GM23338 (cell line): Measurements from ENCODE around the gene OXER1. TPM values are rescaled to one million over a fixed set of nuclear protein-coding genes. Genes with fewer than 3 reads are reported as not detected.

Experiments used
- ATAC-seq: fragments of 200-7000 bp; cut with Tn5 transposase; 3 replicates; pipeline ENCODE4 v1.9.1; 2020
- DNase-seq: peaks from one replicate; pipeline ENCODE4 v3.0.0-alpha.2; 2015; ENCODE audit warnings: low spot score
- H2AFZ ChIP-seq: fragments of 200-600 bp; sonication (generic); 2 replicates; pipeline ENCODE4 v1.8.0; 2016; ENCODE audit warnings: antibody characterized with exemption, mild to moderate bottlenecking, moderate library complexity
- H3F3A ChIP-seq: fragments of 200-600 bp; sonication (generic); replicated peaks from 2 replicates; pipeline ENCODE4 v1.8.0; 2017; ENCODE audit warnings: antibody characterized with exemption, mixed run types, low read depth
- H3K27ac ChIP-seq: fragments of 200-600 bp; sonication (generic); 2 replicates; pipeline ENCODE4 v1.6.1; 2016; ENCODE audit warnings: low read depth
- H3K27me3 ChIP-seq: fragments of 200-600 bp; sonication (generic); 2 replicates; pipeline ENCODE4 v1.8.0; 2016; ENCODE audit warnings: mild to moderate bottlenecking, mixed run types, moderate library complexity; ENCODE audit not compliant: insufficient read depth
- H3K36me3 ChIP-seq: fragments of 200-600 bp; sonication (generic); 2 replicates; pipeline ENCODE4 v1.8.0; 2016; ENCODE audit warnings: mild to moderate bottlenecking; ENCODE audit not compliant: insufficient read depth
- H3K4me1 ChIP-seq: fragments of 200-600 bp; sonication (generic); 2 replicates; pipeline ENCODE4 v1.8.0; 2016; ENCODE audit warnings: mild to moderate bottlenecking, moderate library complexity; ENCODE audit not compliant: insufficient read depth
- H3K4me2 ChIP-seq: fragments of 200-600 bp; sonication (generic); 2 replicates; pipeline ENCODE4 v1.7.1; 2017; ENCODE audit warnings: mixed run types
- H3K4me3 ChIP-seq: fragments of 200-600 bp; sonication (generic); 2 replicates; pipeline ENCODE4 v1.6.1; 2016; ENCODE audit warnings: mixed run types
- H3K79me2 ChIP-seq: fragments of 200-600 bp; sonication (generic); replicated peaks from 2 replicates; pipeline ENCODE4 v1.8.0; 2017; ENCODE audit warnings: mild to moderate bottlenecking; ENCODE audit not compliant: insufficient read depth
- H3K9me2 ChIP-seq: fragments of 200-600 bp; sonication (generic); 2 replicates; pipeline ENCODE4 v1.8.0; 2017; ENCODE audit not compliant: insufficient read depth
- H4K20me1 ChIP-seq: fragments of 200-600 bp; sonication (generic); replicated peaks from 2 replicates; pipeline ENCODE4 v1.8.0; 2017; ENCODE audit warnings: mild to moderate bottlenecking; ENCODE audit not compliant: insufficient read depth
- H3K27ac Mint-ChIP-seq: 2 replicates; pipeline ENCODE4 v1.8.0; 2020; ENCODE audit warnings: inconsistent platforms, mild to moderate bottlenecking, moderate library complexity, mixed read lengths
- H3K27me3 Mint-ChIP-seq: 3 replicates; pipeline ENCODE4 v1.8.0; 2022; ENCODE audit warnings: low read depth, mild to moderate bottlenecking, moderate library complexity, mixed read lengths, inconsistent platforms; ENCODE audit not compliant: insufficient read depth, poor library complexity
- H3K36me3 Mint-ChIP-seq: 3 replicates; pipeline ENCODE4 v1.8.0; 2021; ENCODE audit warnings: low read depth, mild to moderate bottlenecking, inconsistent platforms, moderate library complexity, mixed read lengths
- H3K4me1 Mint-ChIP-seq: 3 replicates; pipeline ENCODE4 v1.8.0; 2020; ENCODE audit warnings: mild to moderate bottlenecking, inconsistent platforms, mixed read lengths
- H3K4me3 Mint-ChIP-seq: 3 replicates; pipeline ENCODE4 v1.8.0; 2021; ENCODE audit warnings: moderate library complexity, mild to moderate bottlenecking, inconsistent platforms, mixed read lengths
- H3K9me3 Mint-ChIP-seq: 3 replicates; pipeline ENCODE4 v1.8.0; 2020; ENCODE audit warnings: moderate library complexity, mild to moderate bottlenecking, inconsistent platforms, mixed read lengths
- CTCF ChIP-seq, 2 experiments: fragments of 200-600 bp in 1 of 2; sonication (generic) in 1 of 2; conservative IDR thresholded peaks; 2 replicates each; pipeline versions ENCODE4 v1.5.1 to v1.6.1; 2016 to 2017; ENCODE audit warnings: antibody characterized with exemption in 2 of 2, low read depth in 2 of 2, mild to moderate bottlenecking in 2 of 2, moderate library complexity in 1 of 2
- ETS1 ChIP-seq: IDR thresholded peaks from 2 replicates; pipeline ENCODE4 v1.6.1; 2016; ENCODE audit warnings: antibody characterized with exemption
- EZH2 ChIP-seq: fragments of 200-600 bp; sonication (generic); IDR thresholded peaks from one replicate; pipeline ENCODE4 v1.8.0; 2017; ENCODE audit warnings: antibody characterized with exemption, mild to moderate bottlenecking, low read depth; ENCODE audit not compliant: unreplicated experiment
- NANOG ChIP-seq: IDR thresholded peaks from 2 replicates; pipeline ENCODE4 v1.6.1; 2016; ENCODE audit warnings: antibody characterized with exemption, borderline replicate concordance
- POLR2AphosphoS5 ChIP-seq: IDR thresholded peaks from 2 replicates; pipeline ENCODE4 v1.6.1; 2016; ENCODE audit warnings: antibody characterized with exemption, low read depth
- REST ChIP-seq: IDR thresholded peaks from one replicate; pipeline ENCODE4 v1.6.1; 2018; ENCODE audit warnings: antibody characterized with exemption; ENCODE audit not compliant: unreplicated experiment
- ZNF331 ChIP-seq: fragments of 250-450 bp; sonication (Bioruptor Pico); IDR thresholded peaks from 2 replicates; pipeline ENCODE4 v1.5.0; 2020; ENCODE audit warnings: low read depth, mild to moderate bottlenecking, moderate library complexity
- ZNF462 ChIP-seq: fragments of 250-450 bp; sonication (Bioruptor Pico); IDR thresholded peaks from 2 replicates; pipeline ENCODE4 v1.5.0; 2020; ENCODE audit warnings: mild to moderate bottlenecking, moderate library complexity
- polyA plus RNA-seq: library from polyadenylated mRNA; unstranded; fragments of >200 nt; fragmentation: Nextera tagmentation; extraction: Ambion mirVana; gene quantifications from 2 replicates; pipeline ENCODE4 v1.2.1, GENCODE V29; 2016
- total RNA-seq: library from RNA; depleted of rRNA; stranded (reverse); fragments of >200 nt; shearing (Covaris generic); gene quantifications from 2 replicates; pipeline ENCODE4 v1.2.3, GENCODE V29; 2014

Gene OXER1
- total and polyA plus RNA-seq, 2 experiments from 2014 or later = 0.69 to 1.5 TPM

GRCh38 chr2:42797281-42797680 is 33.3 kb upstream of the OXER1 start:
- Histone ChIP-seq H3K9me2 (no peaks in the 10 kb centered on the region), H3K79me2 (no peaks in the 10 kb centered on the region), H3K27me3 (peaks cover 18% of the 10 kb centered on the region), H3K36me3 (no peaks in the 10 kb centered on the region), H3F3A (peaks cover 9% of the 10 kb centered on the region), H3K4me2 (no peak overlapping the region), H4K20me1 (no peaks in the 10 kb centered on the region), H3K4me3 (no peak overlapping the region), H3K4me1 (peaks cover 19% of the 10 kb centered on the region), H2AFZ (no peak overlapping the region), H3K27ac (no peak overlapping the region)
- no peak for TF ChIP-seq CTCF (conservative IDR thresholded peaks at IDR 0.05; ENCODE audit: low read depth in 2 of 2)
- no peak for TF ChIP-seq POLR2AphosphoS5
- no peak for TF ChIP-seq ZNF462
- TF ChIP-seq EZH2 = no peak
- TF ChIP-seq ETS1 = no peak
- no peak for TF ChIP-seq ZNF331 (CRISPR knock-in tag)
- TF ChIP-seq REST = no peak
- TF ChIP-seq NANOG = no peak
- DNase-seq = no peak
- Mint-ChIP-seq H3K4me1 (peaks cover 28% of the 10 kb centered on the region), H3K4me3 (no peak overlapping the region), H3K27me3 (peaks cover 11% of the 10 kb centered on the region), H3K27ac (no peak overlapping the region), H3K36me3 (no peaks in the 10 kb centered on the region; the same call in 1 of the 3 replicates), H3K9me3 (no peaks in the 10 kb centered on the region)
- ATAC-seq = no peak
